GM18858 (cell line): ENCODE data around the gene SHANK3.

ENCODE experiments used
- ATAC-seq: cut with Tn5 transposase; IDR thresholded peaks from one replicate; pipeline ENCODE4 v1.9.1; 2021; ENCODE audit not compliant: unreplicated experiment

Gene SHANK3

GRCh38 chr22:50711446-50712340 is 39.1 kb downstream of the SHANK3 start:
- no peak for ATAC-seq

GRCh38 chr22:50712341-50713007 is 39.9 kb downstream of the SHANK3 start:
- no peak for ATAC-seq

- ATAC-seq, result no peak
Observed at GRCh38 chr22:50713008-50713385, 40.4 kb downstream of the SHANK3 start.

DNA sequence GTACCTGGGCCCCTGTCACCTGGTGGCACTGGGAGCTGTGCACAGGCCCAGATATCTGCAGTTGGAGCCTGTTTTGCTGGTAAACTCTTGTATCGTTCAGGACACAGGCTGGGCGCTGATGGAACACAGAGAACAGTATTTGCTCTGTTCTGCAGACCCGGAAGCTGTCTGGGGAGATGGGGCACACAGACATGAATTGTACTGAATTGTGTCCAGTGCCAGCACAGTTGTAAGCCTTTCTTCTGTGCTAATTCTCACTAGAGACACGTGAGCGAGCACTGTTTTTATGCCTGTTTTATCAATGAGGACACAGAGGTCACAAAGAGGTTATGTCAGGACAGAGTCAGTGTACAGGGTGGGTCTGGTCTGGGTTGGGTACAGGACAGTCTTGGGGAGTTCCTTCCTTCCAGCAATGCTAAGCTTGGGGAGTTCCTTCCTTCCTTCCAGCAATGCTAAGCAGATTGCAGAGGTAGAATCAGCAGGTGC is 41.0 kb downstream of the SHANK3 start:
- no peak for ATAC-seq

- no peak for ATAC-seq
Observed at GRCh38 chr22:50714150-50714549, 41.5 kb downstream of the SHANK3 start.

- no peak for ATAC-seq
Observed at GRCh38 chr22:50714631-50715179, 42.1 kb downstream of the SHANK3 start.

GRCh38 chr22:50715250-50715649 is 42.6 kb downstream of the SHANK3 start:
- ATAC-seq, result no peak

DNA sequence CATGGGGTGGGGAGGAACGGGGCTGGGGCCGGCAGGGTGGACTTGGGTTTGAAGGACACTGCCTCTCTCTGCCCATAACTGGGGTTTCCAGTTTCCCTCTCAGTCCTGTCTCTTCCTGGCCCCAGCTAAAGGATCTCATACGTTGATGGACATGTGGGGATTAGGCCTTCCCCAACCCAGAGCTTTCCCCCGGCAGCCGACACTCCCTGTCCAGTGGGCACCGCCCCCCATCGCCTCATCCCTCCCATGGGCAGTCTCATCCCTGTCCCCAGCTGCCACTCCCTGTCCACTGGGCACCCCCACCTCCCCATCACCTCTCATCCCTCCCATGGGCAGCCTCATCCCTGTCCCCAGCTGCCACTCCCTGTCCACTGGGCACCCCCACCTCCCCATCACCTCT is 43.2 kb downstream of the SHANK3 start:
- no peak for ATAC-seq

DNA sequence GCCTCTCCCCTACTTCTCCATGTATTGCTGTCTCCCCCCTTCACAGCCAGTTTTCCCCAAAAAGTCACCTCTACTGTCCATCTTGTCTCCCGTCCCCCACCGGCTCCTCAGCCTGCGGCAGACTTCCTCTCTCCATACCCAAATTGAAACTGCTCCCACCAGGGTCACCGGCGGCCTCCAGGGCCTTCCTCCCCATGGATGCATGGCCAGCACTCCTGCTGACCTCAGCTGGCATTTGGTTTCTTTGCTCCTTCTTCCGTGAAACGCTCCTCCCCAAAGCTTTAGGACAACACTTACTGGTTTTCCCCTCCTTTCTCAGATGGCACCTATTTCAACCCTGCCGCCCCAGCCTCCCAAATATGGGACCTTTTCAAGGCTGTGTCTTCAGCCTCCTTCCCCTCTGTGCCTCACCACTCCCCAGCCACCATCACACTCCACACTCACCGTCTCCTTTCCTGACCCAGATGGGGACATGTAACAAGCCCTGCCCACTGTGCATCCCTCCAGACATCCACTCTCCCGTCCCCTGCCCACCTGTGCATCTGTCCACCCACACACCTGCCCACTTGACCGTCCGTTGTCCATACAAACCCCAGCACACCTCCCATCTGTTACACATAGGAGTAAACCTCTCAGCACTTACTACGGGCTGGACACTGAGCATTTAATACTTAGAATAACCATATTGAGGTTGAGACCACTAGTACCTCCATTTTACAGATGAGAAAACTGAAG is 43.8 kb downstream of the SHANK3 start:
- ATAC-seq, result no peak

- ATAC-seq, result no peak
Observed at GRCh38 chr22:50717709-50718351, 45.2 kb downstream of the SHANK3 start.

DNA sequence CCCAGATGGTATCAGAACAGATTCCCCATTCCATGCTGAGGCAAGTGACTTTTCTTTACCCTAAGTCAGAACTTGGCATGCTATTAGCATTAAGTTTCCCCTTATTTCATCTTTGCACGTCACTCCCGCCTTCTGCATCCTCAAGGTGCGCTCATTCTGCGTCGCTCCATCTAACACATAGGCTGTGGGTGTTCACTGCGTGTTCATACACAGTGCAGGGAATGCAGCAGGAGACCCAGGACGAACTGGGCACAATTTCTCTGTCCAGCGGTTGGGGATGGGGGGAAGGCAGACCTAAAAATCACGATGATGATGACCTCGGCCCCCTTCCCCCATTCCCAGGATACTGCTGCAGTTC is 45.7 kb downstream of the SHANK3 start:
- ATAC-seq, result no peak

DNA sequence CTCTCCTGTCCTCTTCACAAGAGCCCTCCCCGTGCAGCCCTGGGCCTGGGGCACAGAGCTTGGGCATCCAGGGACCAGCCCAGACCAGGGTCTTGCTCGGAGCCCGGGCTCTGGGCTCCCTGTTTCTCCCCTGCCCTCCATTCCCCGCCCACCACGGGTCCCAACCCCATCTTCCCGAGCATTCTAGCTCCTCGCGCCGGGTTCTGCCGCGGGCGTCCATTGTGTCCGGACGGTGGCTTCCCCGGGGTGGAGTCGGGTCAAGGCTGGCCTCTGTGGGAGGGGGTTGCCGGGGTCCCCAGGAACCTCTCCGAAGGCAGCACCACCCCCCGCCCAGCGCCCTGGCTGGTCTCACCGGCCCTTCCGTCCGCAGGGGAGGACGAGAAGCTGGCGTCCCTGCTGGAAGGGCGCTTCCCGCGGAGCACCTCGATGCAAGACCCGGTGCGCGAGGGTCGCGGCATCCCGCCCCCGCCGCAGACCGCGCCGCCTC is 47.2 kb downstream of the SHANK3 start:
- ATAC-seq, result no peak

GRCh38 chr22:50720301-50721256 is 48.0 kb downstream of the SHANK3 start:
- no peak for ATAC-seq

GRCh38 chr22:50721257-50721844 is 48.7 kb downstream of the SHANK3 start:
- no peak for ATAC-seq

DNA sequence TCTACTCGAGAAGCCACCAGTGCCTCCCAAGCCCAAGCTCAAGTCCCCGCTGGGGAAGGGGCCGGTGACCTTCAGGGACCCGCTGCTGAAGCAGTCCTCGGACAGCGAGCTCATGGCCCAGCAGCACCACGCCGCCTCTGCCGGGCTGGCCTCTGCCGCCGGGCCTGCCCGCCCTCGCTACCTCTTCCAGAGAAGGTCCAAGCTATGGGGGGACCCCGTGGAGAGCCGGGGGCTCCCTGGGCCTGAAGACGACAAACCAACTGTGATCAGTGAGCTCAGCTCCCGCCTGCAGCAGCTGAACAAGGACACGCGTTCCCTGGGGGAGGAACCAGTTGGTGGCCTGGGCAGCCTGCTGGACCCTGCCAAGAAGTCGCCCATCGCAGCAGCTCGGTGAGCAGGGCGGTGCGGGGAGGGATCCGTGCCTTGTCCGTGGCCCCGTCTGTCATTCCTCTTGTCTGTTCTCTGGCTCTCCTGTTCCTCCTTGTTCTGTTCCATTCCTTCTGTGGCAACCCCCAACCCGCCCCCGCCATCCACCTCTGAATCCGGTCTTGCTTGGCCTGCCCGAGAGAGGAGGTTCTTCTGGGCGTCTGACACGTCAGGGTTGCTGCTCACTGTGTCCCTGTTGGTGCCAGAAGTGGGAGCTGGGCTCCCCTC is 49.6 kb downstream of the SHANK3 start:
- ATAC-seq, result no peak
